Right kidney (tissue), 1 donor: ENCODE measurements around the gene NUDT1.
A peak's percentile ranks its signal among the peaks of the same experiment; 100 is the strongest.

ENCODE experiments used
- DNase-seq: peaks from one replicate; pipeline ENCODE4 v3.0.0-alpha.2; 2016

The NUDT1 gene

GRCh38 chr7:2203766-2204300, 38.2 kb upstream of the NUDT1 start:
- DNase-seq = no peak

GRCh38 chr7:2204446-2204845, 37.6 kb upstream of the NUDT1 start:
- no peak for DNase-seq

- no peak for DNase-seq
Measured at GRCh38 chr7:2205036-2205780, 36.8 kb upstream of the NUDT1 start.

- no peak for DNase-seq
Measured at GRCh38 chr7:2208712-2209111, 33.3 kb upstream of the NUDT1 start.

GRCh38 chr7:2209146-2209960, 32.7 kb upstream of the NUDT1 start:
- DNase-seq = peak; percentile 57

- no peak for DNase-seq
Measured at GRCh38 chr7:2209961-2210323, 32.1 kb upstream of the NUDT1 start.

- no peak for DNase-seq
Measured at GRCh38 chr7:2210551-2211258, 31.3 kb upstream of the NUDT1 start.

- DNase-seq = no peak
Measured at GRCh38 chr7:2211259-2211880, 30.7 kb upstream of the NUDT1 start.

- no peak for DNase-seq
Measured at GRCh38 chr7:2211926-2212325, 30.1 kb upstream of the NUDT1 start.

GRCh38 chr7:2212906-2213305, 29.1 kb upstream of the NUDT1 start:
- DNase-seq = no peak

- no peak for DNase-seq
Measured at GRCh38 chr7:2213551-2214215, 28.3 kb upstream of the NUDT1 start.

GRCh38 chr7:2214636-2215035, 27.4 kb upstream of the NUDT1 start:
- no peak for DNase-seq

GRCh38 chr7:2215851-2216250, 26.2 kb upstream of the NUDT1 start:
- no peak for DNase-seq

GRCh38 chr7:2217206-2217605, 24.8 kb upstream of the NUDT1 start:
- no peak for DNase-seq

GRCh38 chr7:2217716-2218443, 24.1 kb upstream of the NUDT1 start:
- no peak for DNase-seq

- DNase-seq = no peak
Measured at GRCh38 chr7:2218444-2218785, 23.6 kb upstream of the NUDT1 start.

- DNase-seq = no peak
Measured at GRCh38 chr7:2219136-2219535, 22.9 kb upstream of the NUDT1 start.

- no peak for DNase-seq
Measured at GRCh38 chr7:2219606-2220005, 22.4 kb upstream of the NUDT1 start.

GRCh38 chr7:2220030-2220429, 22.0 kb upstream of the NUDT1 start:
- DNase-seq = no peak

GRCh38 chr7:2220506-2220905, 21.5 kb upstream of the NUDT1 start:
- no peak for DNase-seq

GRCh38 chr7:2220954-2221353, 21.1 kb upstream of the NUDT1 start:
- DNase-seq = no peak
